Neural progenitor cell (in vitro differentiated cells): ENCODE data around the gene BRINP3. TPM values are rescaled to one million over a fixed set of nuclear protein-coding genes. Genes with fewer than 3 reads are reported as not detected.

Source experiments
- DNase-seq: peaks from one replicate; pipeline ENCODE4 v3.0.0-alpha.2; 2016; ENCODE audit warnings: low spot score
- H2AFZ ChIP-seq: fragments of 200-600 bp; sonication (generic); replicated peaks from 2 replicates; pipeline ENCODE4 v1.6.1; 2016; ENCODE audit warnings: antibody characterized with exemption
- H3F3A ChIP-seq: fragments of 200-600 bp; sonication (generic); 2 replicates; pipeline ENCODE4 v1.6.1; 2016; ENCODE audit warnings: antibody characterized with exemption, low read depth
- H3K27ac ChIP-seq: fragments of 200-600 bp; sonication (generic); 2 replicates; pipeline ENCODE4 v1.5.1; 2016; ENCODE audit warnings: mild to moderate bottlenecking
- H3K27me3 ChIP-seq: fragments of 200-600 bp; sonication (generic); 2 replicates; pipeline ENCODE4 v1.6.1; 2016; ENCODE audit warnings: mild to moderate bottlenecking, moderate library complexity
- H3K36me3 ChIP-seq: fragments of 200-600 bp; sonication (generic); 2 replicates; pipeline ENCODE4 v1.5.1; 2016
- H3K4me1 ChIP-seq: fragments of 200-600 bp; sonication (generic); 2 replicates; pipeline ENCODE4 v1.6.1; 2016; ENCODE audit warnings: mixed run types
- H3K4me2 ChIP-seq: fragments of 200-600 bp; sonication (generic); 2 replicates; pipeline ENCODE4 v1.6.1; 2016
- H3K4me3 ChIP-seq: fragments of 200-600 bp; sonication (generic); 2 replicates; pipeline ENCODE4 v1.5.1; 2016
- H3K79me2 ChIP-seq: fragments of 200-600 bp; sonication (generic); 2 replicates; pipeline ENCODE4 v1.6.1; 2016; ENCODE audit warnings: low read depth
- H3K9ac ChIP-seq: fragments of 200-600 bp; sonication (generic); 2 replicates; pipeline ENCODE4 v1.6.1; 2016
- H3K9me3 ChIP-seq: fragments of 200-600 bp; sonication (generic); 2 replicates; pipeline ENCODE4 v1.5.1; 2016; ENCODE audit warnings: low read depth
- H4K20me1 ChIP-seq: fragments of 200-600 bp; sonication (generic); 2 replicates; pipeline ENCODE4 v1.6.1; 2016; ENCODE audit warnings: low read depth
- H3K27ac Mint-ChIP-seq: 3 replicates; pipeline ENCODE4 v1.8.0; 2021; ENCODE audit warnings: mixed read lengths
- H3K27me3 Mint-ChIP-seq: 2 replicates; pipeline ENCODE4 v1.8.0; 2022; ENCODE audit warnings: low read depth, mild to moderate bottlenecking, inconsistent platforms, moderate library complexity, mixed read lengths; ENCODE audit not compliant: insufficient read depth
- H3K36me3 Mint-ChIP-seq: 3 replicates; pipeline ENCODE4 v1.8.0; 2021; ENCODE audit warnings: mixed read lengths
- H3K4me1 Mint-ChIP-seq: 3 replicates; pipeline ENCODE4 v1.8.0; 2021; ENCODE audit warnings: mixed read lengths
- H3K4me3 Mint-ChIP-seq: 3 replicates; pipeline ENCODE4 v1.8.0; 2021; ENCODE audit warnings: mild to moderate bottlenecking, moderate library complexity, mixed read lengths
- H3K9me3 Mint-ChIP-seq: 3 replicates; pipeline ENCODE4 v1.8.0; 2020; ENCODE audit warnings: mixed read lengths
- CTCF ChIP-seq: fragments of 200-600 bp; sonication (generic); IDR thresholded peaks from 2 replicates; pipeline ENCODE4 v1.5.1; 2017; ENCODE audit warnings: antibody characterized with exemption, mild to moderate bottlenecking
- EZH2 ChIP-seq: fragments of 200-600 bp; sonication (generic); IDR thresholded peaks from 2 replicates; pipeline ENCODE4 v1.6.1; 2017; ENCODE audit warnings: antibody characterized with exemption, mild to moderate bottlenecking, moderate library complexity
- EZH2phosphoT487 ChIP-seq: fragments of 200-600 bp; sonication (generic); IDR thresholded peaks from 2 replicates; pipeline ENCODE4 v1.6.1; 2017; ENCODE audit warnings: antibody characterized with exemption
- total RNA-seq: library from RNA; depleted of rRNA; stranded (reverse); fragments of >200 nt; gene quantifications from 2 replicates; pipeline ENCODE4 v1.2.3, GENCODE V29; 2015; ENCODE audit warnings: low replicate concordance

Gene BRINP3
- total RNA-seq, 1 donor from 2014 or later: not detected

GRCh38 chr1:190455631-190456030 is 22.0 kb downstream of the BRINP3 start:
- no peak overlapping the region for H3K4me2 ChIP-seq
- no peaks in the 10 kb centered on the region for H3K4me1 Mint-ChIP-seq
- no peaks in the 10 kb centered on the region for H3K9me3 ChIP-seq
- no peaks in the 10 kb centered on the region for H3K4me1 ChIP-seq
- H3F3A ChIP-seq: no peaks in the 10 kb centered on the region
- no peak overlapping the region for H3K4me3 Mint-ChIP-seq
- H3K4me3 ChIP-seq: no peak overlapping the region
- no peak overlapping the region for H2AFZ ChIP-seq
- no peak overlapping the region for H3K27ac ChIP-seq
- H4K20me1 ChIP-seq: no peaks in the 10 kb centered on the region
- H3K9me3 Mint-ChIP-seq: no peaks in the 10 kb centered on the region
- no peaks in the 10 kb centered on the region for H3K36me3 ChIP-seq
- DNase-seq: no peak
- H3K36me3 Mint-ChIP-seq: no peaks in the 10 kb centered on the region
- H3K27me3 Mint-ChIP-seq: no peaks in the 10 kb centered on the region
- no peaks in the 10 kb centered on the region for H3K27me3 ChIP-seq
- TF ChIP-seq CTCF: no peak
- no peak for TF ChIP-seq EZH2phosphoT487
- TF ChIP-seq EZH2: no peak
- no peaks in the 10 kb centered on the region for H3K79me2 ChIP-seq
- no peak overlapping the region for H3K27ac Mint-ChIP-seq
- H3K9ac ChIP-seq: no peak overlapping the region

GRCh38 chr1:190453550-190453949 is 24.1 kb downstream of the BRINP3 start:
- peaks cover 2% of the 10 kb centered on the region for H3K27me3 Mint-ChIP-seq
- H3K36me3 Mint-ChIP-seq: no peaks in the 10 kb centered on the region
- H3K9me3 Mint-ChIP-seq: no peaks in the 10 kb centered on the region
- no peak overlapping the region for H3K4me3 Mint-ChIP-seq
- Histone ChIP-seq H2AFZ (no peak overlapping the region), H3K36me3 (no peaks in the 10 kb centered on the region), H3K4me3 (no peak overlapping the region), H3F3A (no peaks in the 10 kb centered on the region), H3K4me1 (no peaks in the 10 kb centered on the region), H3K4me2 (no peak overlapping the region), H3K27me3 (no peaks in the 10 kb centered on the region), H3K9me3 (no peaks in the 10 kb centered on the region), H3K27ac (no peak overlapping the region), H4K20me1 (no peaks in the 10 kb centered on the region), H3K9ac (no peak overlapping the region), H3K79me2 (no peaks in the 10 kb centered on the region)
- H3K4me1 Mint-ChIP-seq: no peaks in the 10 kb centered on the region
- DNase-seq: no peak
- no peak for TF ChIP-seq EZH2phosphoT487
- TF ChIP-seq CTCF: no peak
- TF ChIP-seq EZH2: no peak
- no peak overlapping the region for H3K27ac Mint-ChIP-seq

GRCh38 chr1:190452272-190452848 is 25.3 kb downstream of the BRINP3 start:
- Histone ChIP-seq H4K20me1 (no peaks in the 10 kb centered on the region), H3K9me3 (no peaks in the 10 kb centered on the region), H3K27ac (no peak overlapping the region), H3F3A (no peaks in the 10 kb centered on the region), H3K9ac (no peak overlapping the region), H3K36me3 (no peaks in the 10 kb centered on the region), H3K79me2 (no peaks in the 10 kb centered on the region), H3K4me3 (no peak overlapping the region), H3K4me1 (no peaks in the 10 kb centered on the region), H3K4me2 (no peak overlapping the region), H3K27me3 (no peaks in the 10 kb centered on the region), H2AFZ (no peak overlapping the region)
- H3K4me1 Mint-ChIP-seq: no peaks in the 10 kb centered on the region
- no peak overlapping the region for H3K27ac Mint-ChIP-seq
- TF ChIP-seq CTCF (no peak), EZH2phosphoT487 (no peak), EZH2 (no peak)
- no peaks in the 10 kb centered on the region for H3K9me3 Mint-ChIP-seq
- no peak overlapping the region for H3K4me3 Mint-ChIP-seq
- no peaks in the 10 kb centered on the region for H3K36me3 Mint-ChIP-seq
- peaks cover 2% of the 10 kb centered on the region for H3K27me3 Mint-ChIP-seq
- DNase-seq: no peak
